Ovary (tissue), 3 donors: ENCODE data around the gene TMEM266.

Experiments
- CTCF ChIP-seq, 3 donors: fragments of 450-650 bp in 2 of 3; fragments of 200-600 bp in 1 of 3; IDR thresholded peaks; one replicate each; pipeline versions ENCODE4 v1.5.1 to v1.8.0; 2016 to 2022; ENCODE audit warnings: antibody characterized with exemption in 3 of 3, mild to moderate bottlenecking in 1 of 3
- EP300 ChIP-seq: sonication (generic); formaldehyde crosslinking; IDR thresholded peaks from one replicate; pipeline ENCODE4 v1.6.1; 2017; ENCODE audit warnings: antibody characterized with exemption
- POLR2A ChIP-seq: fragments of 450-650 bp; IDR thresholded peaks from one replicate; pipeline ENCODE4 v1.6.1; 2017; ENCODE audit warnings: antibody characterized with exemption, mild to moderate bottlenecking, moderate library complexity
- donor health status: DM: no; HTN: no; CAD: no.

DNA sequence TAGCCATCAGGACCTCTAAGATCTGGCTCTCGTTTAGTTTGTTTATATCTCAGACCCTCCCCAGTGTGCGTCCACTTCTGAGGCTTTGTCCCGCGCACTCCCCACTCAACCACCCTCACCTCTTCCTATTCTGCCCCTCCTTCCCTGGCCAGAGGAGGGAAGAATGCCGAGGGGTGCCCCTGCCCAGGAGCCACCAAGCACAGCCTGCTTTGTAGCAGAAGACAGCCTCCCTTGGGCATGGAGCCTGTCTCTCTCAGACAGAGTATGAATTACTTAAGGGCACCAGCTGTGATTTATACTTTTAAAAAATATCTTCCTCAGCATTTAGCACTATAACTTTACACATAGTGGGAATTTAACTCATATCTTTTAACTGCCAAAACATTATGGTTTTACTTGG is 6.0 kb downstream of the TMEM266 start:
- TF ChIP-seq POLR2A = no peak
- TF ChIP-seq EP300 = no peak
- TF ChIP-seq CTCF (IDR thresholded peaks at IDR 0.05) = no peak
